GM19351 (cell line): ENCODE data around the gene MEX3B.
"Not testable (repeated sequence)": the region's sequence is repeated elsewhere in the genome, so short reads cannot be mapped to it uniquely, and the experiment has no call there.

Source experiments
- ATAC-seq: cut with Tn5 transposase; IDR thresholded peaks from one replicate; pipeline ENCODE4 v1.9.1; 2021; ENCODE audit warnings: mild to moderate bottlenecking, moderate library complexity; ENCODE audit not compliant: unreplicated experiment

MEX3B gene

DNA sequence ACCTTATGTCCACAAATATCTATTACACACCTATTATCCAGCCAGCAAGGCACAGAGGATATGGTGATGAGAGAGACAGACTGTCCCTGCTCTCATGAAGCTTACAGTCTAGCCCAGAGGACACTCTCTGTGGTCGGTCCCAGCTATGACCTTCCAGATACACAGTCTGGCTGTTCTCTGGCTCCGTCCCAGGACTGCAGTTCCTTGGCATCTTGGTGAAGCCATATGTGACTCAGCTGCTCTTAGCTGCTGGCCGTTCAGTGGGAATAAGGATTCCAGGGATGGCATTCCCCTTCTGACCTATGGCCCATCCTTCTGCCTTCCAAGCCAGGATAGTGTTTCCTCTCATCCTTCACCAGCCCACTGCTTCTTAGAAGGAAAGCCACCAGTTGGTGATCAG, 30.8 kb downstream of the MEX3B start:
- ATAC-seq, result no peak

GRCh38 chr15:82012908-82013307, 32.9 kb downstream of the MEX3B start:
- no peak for ATAC-seq

- ATAC-seq, result no peak
These were observed 40.6 kb downstream of the MEX3B start for GRCh38 chr15:82005239-82005638.

DNA sequence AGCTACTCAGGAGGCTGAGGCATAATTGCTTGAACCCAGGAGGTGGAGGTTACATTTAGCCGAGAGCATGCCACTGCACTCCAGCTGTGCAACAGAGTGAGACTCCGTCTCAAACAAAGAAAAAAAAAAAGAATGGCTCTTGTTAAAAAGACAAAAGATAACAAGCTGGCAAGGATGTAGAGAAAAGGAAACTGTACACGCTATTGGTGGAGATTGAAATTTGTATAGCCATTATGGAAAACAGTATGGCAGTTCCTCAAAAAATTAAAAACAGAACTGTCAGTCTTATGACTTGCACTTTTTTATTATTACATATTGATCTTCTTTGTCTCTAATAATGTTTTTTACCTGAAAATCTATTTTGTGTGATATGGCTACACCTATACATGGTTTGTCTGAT, 41.9 kb downstream of the MEX3B start:
- ATAC-seq, result no peak

DNA sequence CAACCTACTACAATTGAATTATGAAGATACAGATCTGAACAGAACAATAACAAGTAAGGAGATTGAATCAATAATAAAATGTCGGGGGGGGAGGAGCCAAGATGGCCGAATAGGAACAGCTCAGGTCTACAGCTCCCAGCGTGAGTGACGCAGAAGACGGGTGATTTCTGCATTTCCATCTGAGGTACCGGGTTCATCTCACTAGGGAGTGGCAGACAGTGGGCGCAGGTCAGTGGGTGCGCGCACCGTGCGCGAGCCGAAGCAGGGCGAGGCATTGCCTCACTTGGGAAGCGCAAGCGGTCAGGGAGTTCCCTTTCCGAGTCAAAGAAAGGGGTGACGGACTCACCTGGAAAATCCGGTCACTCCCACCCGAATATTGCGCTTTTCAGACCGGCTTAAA, 50.7 kb downstream of the MEX3B start:
- ATAC-seq, result not testable (repeated sequence)

- no peak for ATAC-seq
These were observed 53.3 kb downstream of the MEX3B start for GRCh38 chr15:81992523-81992922.
